ENCODE measurements around the gene NCOA1.
A peak's percentile ranks its signal among the peaks of the same experiment; 100 is the strongest.
"Not testable (repeated sequence)": the region's sequence is repeated elsewhere in the genome, so short reads cannot be mapped to it uniquely, and the experiment has no call there.

The NCOA1 gene

GRCh38 chr2:24579053-24579803 is 88.2 kb downstream of the NCOA1 start:
- DNase-seq = no peak
- peak; percentile 83 for ATAC-seq

- no peak for DNase-seq
- no peak for ATAC-seq
Measured at GRCh38 chr2:24580561-24580960, 89.5 kb downstream of the NCOA1 start.

GRCh38 chr2:24581971-24582370 is 90.9 kb downstream of the NCOA1 start:
- ATAC-seq, DNase-seq: not testable (repeated sequence)

GRCh38 chr2:24586955-24587354 is 95.9 kb downstream of the NCOA1 start:
- DNase-seq = peak; percentile 42
- ATAC-seq = peak; percentile 95

GRCh38 chr2:24588294-24588693 is 97.2 kb downstream of the NCOA1 start:
- ATAC-seq (no peak), DNase-seq (no peak)

- ATAC-seq (no peak), DNase-seq (no peak)
Measured at GRCh38 chr2:24592441-24593100, 101.5 kb downstream of the NCOA1 start.

GRCh38 chr2:24594283-24594682 is 103.2 kb downstream of the NCOA1 start:
- DNase-seq (no peak), ATAC-seq (no peak)

GRCh38 chr2:24597181-24597870 is 106.3 kb downstream of the NCOA1 start:
- no peak for DNase-seq
- no peak for ATAC-seq

- not testable (repeated sequence) for ATAC-seq
Measured at GRCh38 chr2:24600140-24600539, 109.1 kb downstream of the NCOA1 start.

GRCh38 chr2:24611631-24612030 is 120.6 kb downstream of the NCOA1 start:
- no peak for ATAC-seq
- no peak for DNase-seq

More at GRCh38 chr2:24600140-24600539, 109.1 kb downstream of the NCOA1 start:
- DNase-seq = not testable (repeated sequence)

- DNase-seq (no peak), ATAC-seq (peak; percentile 46)
Measured at GRCh38 chr2:24613154-24613814, 122.2 kb downstream of the NCOA1 start.

- DNase-seq (no peak), ATAC-seq (no peak)
Measured at GRCh38 chr2:24616616-24617015, 125.6 kb downstream of the NCOA1 start.

GRCh38 chr2:24617424-24617823 is 126.4 kb downstream of the NCOA1 start:
- no peak for DNase-seq
- ATAC-seq = no peak

- DNase-seq = no peak
- no peak for ATAC-seq
Measured at GRCh38 chr2:24618144-24618543, 127.1 kb downstream of the NCOA1 start.

GRCh38 chr2:24618680-24619079 is 127.6 kb downstream of the NCOA1 start:
- no peak for ATAC-seq

GRCh38 chr2:24620936-24621335 is 129.9 kb downstream of the NCOA1 start:
- ATAC-seq (no peak), DNase-seq (no peak)

More at GRCh38 chr2:24618680-24619079, 127.6 kb downstream of the NCOA1 start:
- DNase-seq = no peak

GRCh38 chr2:24621779-24622538 is 130.9 kb downstream of the NCOA1 start:
- ATAC-seq = no peak
- no peak for DNase-seq

GRCh38 chr2:24623535-24623934 is 132.5 kb downstream of the NCOA1 start:
- ATAC-seq (no peak), DNase-seq (no peak)

- ATAC-seq (no peak), DNase-seq (no peak)
Measured at GRCh38 chr2:24625728-24626127, 134.7 kb downstream of the NCOA1 start.

- no peak for DNase-seq
- no peak for ATAC-seq
Measured at GRCh38 chr2:24626131-24626530, 135.1 kb downstream of the NCOA1 start.

GRCh38 chr2:24628746-24629145 is 137.7 kb downstream of the NCOA1 start:
- DNase-seq (no peak), ATAC-seq (no peak)

- DNase-seq = no peak
- ATAC-seq = no peak
Measured at GRCh38 chr2:24632172-24632571, 141.1 kb downstream of the NCOA1 start.
